Measurements from ENCODE around the gene TMEM225. TPM values are rescaled to one million over a fixed set of nuclear protein-coding genes. Genes with fewer than 3 reads are reported as not detected.

Gene TMEM225
- total and polyA plus RNA-seq, 2 donors (not counting 3 experiments of a cell fraction or from before 2014, with no cell fraction given), result not detected

DNA sequence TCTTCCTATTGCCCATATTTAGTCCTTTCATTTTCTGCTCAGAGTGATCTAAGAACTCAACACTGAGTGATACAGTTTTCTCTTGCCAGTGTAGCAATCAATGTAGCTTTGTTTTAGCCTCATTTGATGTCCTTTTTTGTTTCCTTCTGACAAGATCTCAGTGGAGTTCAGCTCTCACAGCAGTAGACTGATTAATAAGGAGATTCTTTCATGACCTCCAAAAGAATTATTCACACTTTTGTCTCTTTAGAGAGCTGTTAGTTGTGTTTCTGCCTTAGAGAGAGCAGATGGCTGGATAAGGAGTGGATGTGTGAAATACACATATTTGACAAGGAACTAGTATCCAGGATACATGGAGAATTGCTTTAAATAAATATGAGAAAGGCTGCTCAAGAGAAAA lies 6.6 kb upstream of the TMEM225 start:
- intact Hi-C loops (cut with micrococcal nuclease) (no loop called here), dilution Hi-C loops (cut with MboI; ENCODE audit: extremely low pct_ligation_motif_present, low sequenced_read_pairs) (no loop called here)
- CTCF ChIA-PET, result no interaction called here
- H3K4me3 ChIP-seq (replicated peaks in 1 of 3; ENCODE audit: insufficient read depth in 1 of 3, low read depth in 1 of 3, low read length in 3 of 3), result no peak overlapping the region
- TF ChIP-seq, protein P1, sequence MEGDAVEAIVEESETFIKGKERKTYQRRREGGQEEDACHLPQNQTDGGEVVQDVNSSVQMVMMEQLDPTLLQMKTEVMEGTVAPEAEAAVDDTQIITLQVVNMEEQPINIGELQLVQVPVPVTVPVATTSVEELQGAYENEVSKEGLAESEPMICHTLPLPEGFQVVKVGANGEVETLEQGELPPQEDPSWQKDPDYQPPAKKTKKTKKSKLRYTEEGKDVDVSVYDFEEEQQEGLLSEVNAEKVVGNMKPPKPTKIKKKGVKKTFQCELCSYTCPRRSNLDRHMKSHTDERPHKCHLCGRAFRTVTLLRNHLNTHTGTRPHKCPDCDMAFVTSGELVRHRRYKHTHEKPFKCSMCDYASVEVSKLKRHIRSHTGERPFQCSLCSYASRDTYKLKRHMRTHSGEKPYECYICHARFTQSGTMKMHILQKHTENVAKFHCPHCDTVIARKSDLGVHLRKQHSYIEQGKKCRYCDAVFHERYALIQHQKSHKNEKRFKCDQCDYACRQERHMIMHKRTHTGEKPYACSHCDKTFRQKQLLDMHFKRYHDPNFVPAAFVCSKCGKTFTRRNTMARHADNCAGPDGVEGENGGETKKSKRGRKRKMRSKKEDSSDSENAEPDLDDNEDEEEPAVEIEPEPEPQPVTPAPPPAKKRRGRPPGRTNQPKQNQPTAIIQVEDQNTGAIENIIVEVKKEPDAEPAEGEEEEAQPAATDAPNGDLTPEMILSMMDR (IDR thresholded peaks at IDR 0.05; ENCODE audit: extremely low read depth in 1 of 2, insufficient read depth in 1 of 2, low read depth in 1 of 2, low read length in 2 of 2), result no peak
- TF ChIP-seq POLR2AphosphoS5 (IDR thresholded peaks at IDR 0.05; ENCODE audit: insufficient read depth, low read depth, low read length) (no peak), POLR2A (IDR thresholded peaks at IDR 0.05; ENCODE audit: low read depth, low read length) (no peak), JUN (IDR thresholded peaks at IDR 0.05; ENCODE audit: borderline replicate concordance, insufficient read depth, insufficient read length, low read depth) (no peak), FOS (IDR thresholded peaks at IDR 0.05; ENCODE audit: borderline replicate concordance, insufficient read depth, low read length) (no peak), EZH2 (IDR thresholded peaks at IDR 0.05; ENCODE audit: borderline replicate concordance, low read depth, low read length, severe bottlenecking) (no peak), GATA2 (IDR thresholded peaks at IDR 0.05; ENCODE audit: insufficient read depth, insufficient read length, low read depth, low read length) (no peak), MYC (IDR thresholded peaks at IDR 0.05; ENCODE audit: low read depth, low read length) (no peak)
- TF ChIP-seq, protein P2, sequence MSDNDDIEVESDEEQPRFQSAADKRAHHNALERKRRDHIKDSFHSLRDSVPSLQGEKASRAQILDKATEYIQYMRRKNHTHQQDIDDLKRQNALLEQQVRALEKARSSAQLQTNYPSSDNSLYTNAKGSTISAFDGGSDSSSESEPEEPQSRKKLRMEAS (IDR thresholded peaks at IDR 0.05; ENCODE audit: insufficient read depth, insufficient read length), result no peak
- DNase-seq (ENCODE audit: low read depth, low spot score), result no peak
- no peak overlapping the region for H2AFZ ChIP-seq (ENCODE audit: low read depth, low read length)
- H3K4me2 ChIP-seq (ENCODE audit: insufficient read depth, low read length), result no peak overlapping the region
- POLR2A ChIA-PET, result no interaction called here
- no peaks in the 10 kb centered on the region for H4K20me1 ChIP-seq (replicated peaks; ENCODE audit: control insufficient read depth, extremely low read depth, insufficient read depth, low read length)
- no peaks in the 10 kb centered on the region for H3K36me3 ChIP-seq (ENCODE audit: control insufficient read depth in 2 of 2, extremely low read depth in 1 of 2, insufficient read depth in 2 of 2, low read length in 2 of 2)
- H3K9ac ChIP-seq (replicated peaks; ENCODE audit: extremely low read depth, insufficient read depth, low read length), result no peak overlapping the region
- no peaks in the 10 kb centered on the region for H3K9me1 ChIP-seq (replicated peaks; ENCODE audit: control insufficient read depth, extremely low read depth, insufficient read depth, low read length)
- no peak for FAIRE-seq
- no peaks in the 10 kb centered on the region for H3K27me3 ChIP-seq (ENCODE audit: control insufficient read depth in 2 of 2, insufficient read depth in 2 of 2, low read length in 2 of 2)
- BruUV-seq (replicated peaks), result no TSS peak
- no peak overlapping the region for H3K27ac ChIP-seq (ENCODE audit: insufficient read depth, low read depth, low read length)
- no peaks in the 10 kb centered on the region for H3K79me2 ChIP-seq (ENCODE audit: control insufficient read depth, insufficient read depth, low read length)
- H3K9me3 ChIP-seq (replicated peaks; ENCODE audit: control insufficient read depth, insufficient read depth, low read length), result no peaks in the 10 kb centered on the region
- no peaks in the 10 kb centered on the region for H3K4me1 ChIP-seq (ENCODE audit: control insufficient read depth, extremely low read depth, insufficient read depth, low read length)

All from endothelial cell of umbilical vein (primary cell).